K562 (cell line): ENCODE results near the gene PRDM11. TPM values are rescaled to one million over a fixed set of nuclear protein-coding genes. Genes with fewer than 3 reads are reported as not detected.
A peak's percentile ranks its signal among the peaks of the same experiment; 100 is the strongest.

Experiments
- ATAC-seq: fragments of 200-7000 bp; cut with Tn5 transposase; 3 replicates; pipeline ENCODE4 v1.9.1; 2020; ENCODE audit warnings: moderate library complexity
- BruUV-seq: library from RNA; stranded (reverse); fragments of 400-500 nt; replicated peaks from 2 replicates; lab custom pipeline; 2021; lab: Mats Ljungman, UMichigan
- CTCF ChIA-PET: fragments of 300-600 bp; formaldehyde crosslinking; extraction: SDS; loops from one replicate; lab custom pipeline; 2021; ENCODE audit warnings: low intra/inter-chr PET ratio; lab: Yijun Ruan, JAX
- POLR2A ChIA-PET: fragments of 300-600, 350-650 bp; sonication (Branson Sonifier 250); formaldehyde crosslinking; extraction: SDS; loops from one replicate; lab custom pipeline; 2021; ENCODE audit warnings: antibody characterized with exemption, inconsistent platforms; lab: Yijun Ruan, JAX
- DNase-seq, 4 experiments: peaks; one replicate each; pipeline versions ENCODE4 v3.0.0 to v3.0.0-alpha.2; 2011 to 2018; ENCODE audit warnings: low spot score in 3 of 4, mixed read lengths in 3 of 4; ENCODE audit errors: extremely low read depth in 1 of 4
- FAIRE-seq: peaks from 2 replicates; lab custom pipeline; 2011; peaks lifted over from hg19 to GRCh38; lab: Jason Lieb, UNC
- H2AFZ ChIP-seq: 2 replicates; pipeline ENCODE4 v1.6.0; 2011; ENCODE audit warnings: low read depth, low read length, control low read depth, inconsistent platforms
- H3K27ac ChIP-seq: fragments of 200-600 bp; 3 replicates; pipeline ENCODE4 v1.8.0; 2011; ENCODE audit warnings: low read depth, mild to moderate bottlenecking, control low read depth, inconsistent platforms, low read length, moderate library complexity, mixed read lengths; ENCODE audit errors: extremely low read depth
- H3K27me3 ChIP-seq, 2 experiments: fragments of 300-600 bp in 1 of 2; 2 replicates in 1 of 2; 3 replicates in 1 of 2; pipeline versions ENCODE4 v1.6.0 to v1.8.0; 2011; ENCODE audit warnings: inconsistent platforms in 2 of 2, low read length in 2 of 2, mild to moderate bottlenecking in 1 of 2, mixed read lengths in 1 of 2, moderate library complexity in 1 of 2; ENCODE audit not compliant: control insufficient read depth in 2 of 2, insufficient read depth in 2 of 2
- H3K36me3 ChIP-seq: fragments of 300-600 bp; 3 replicates; pipeline ENCODE4 v1.8.0; 2011; ENCODE audit warnings: mild to moderate bottlenecking, low read length, inconsistent platforms; ENCODE audit not compliant: control insufficient read depth, insufficient read depth
- H3K4me1 ChIP-seq, 2 experiments: fragments of 200-600 bp in 1 of 2; replicated peaks in 1 of 2; 2 replicates in 1 of 2; 3 replicates in 1 of 2; pipeline versions ENCODE4 v1.5.1 to v1.8.0; 2011; ENCODE audit warnings: inconsistent platforms in 2 of 2, low read length in 2 of 2, mild to moderate bottlenecking in 1 of 2, mixed read lengths in 1 of 2, moderate library complexity in 1 of 2; ENCODE audit not compliant: control insufficient read depth in 2 of 2, insufficient read depth in 2 of 2
- H3K4me2 ChIP-seq: 2 replicates; pipeline ENCODE4 v1.6.1; 2011; ENCODE audit warnings: low read length, control low read depth, inconsistent platforms, mixed read lengths; ENCODE audit not compliant: insufficient read depth
- H3K4me3 ChIP-seq: fragments of 200-600 bp; sonication (generic), shearing (Covaris generic); 2 replicates; pipeline ENCODE4 v1.5.1; 2016; ENCODE audit warnings: control low read depth, inconsistent platforms
- H3K79me2 ChIP-seq: fragments of 200-600 bp; 3 replicates; pipeline ENCODE4 v1.8.0; 2011; ENCODE audit warnings: low read length, inconsistent platforms; ENCODE audit not compliant: control insufficient read depth, insufficient read depth
- H3K9ac ChIP-seq, 2 experiments: 2 replicates each; pipeline versions ENCODE4 v1.6.0 to v1.6.1; 2011; ENCODE audit warnings: low read depth in 2 of 2, low read length in 2 of 2, control low read depth in 1 of 2, inconsistent platforms in 1 of 2, mild to moderate bottlenecking in 1 of 2, mixed read lengths in 1 of 2; ENCODE audit not compliant: insufficient read depth in 1 of 2
- H3K9me1 ChIP-seq: one replicate; pipeline ENCODE4 v1.6.0; 2011; ENCODE audit warnings: inconsistent platforms, mild to moderate bottlenecking, low read length, moderate library complexity; ENCODE audit not compliant: control insufficient read depth, insufficient read depth
- H3K9me3 ChIP-seq: replicated peaks from 2 replicates; pipeline ENCODE4 v1.5.1; 2011; ENCODE audit warnings: low read depth, low read length, inconsistent platforms; ENCODE audit not compliant: control insufficient read depth, insufficient read depth
- H4K20me1 ChIP-seq: replicated peaks from 2 replicates; pipeline ENCODE4 v1.6.1; 2011; ENCODE audit warnings: low read length, inconsistent platforms, mixed read lengths; ENCODE audit not compliant: control insufficient read depth, insufficient read depth
- FOXO4 ChIP-seq: fragments of 450-650 bp; formaldehyde crosslinking; IDR thresholded peaks from 2 replicates; pipeline ENCODE4 v1.4.0; 2020; ENCODE audit warnings: mild to moderate bottlenecking, moderate library complexity
- SIN3B ChIP-seq: fragments of 450-650 bp; IDR thresholded peaks from 2 replicates; pipeline ENCODE4 v1.6.1; 2017; ENCODE audit warnings: low read depth, mild to moderate bottlenecking, moderate library complexity
- THRAP3 ChIP-seq: fragments of 450-650 bp; IDR thresholded peaks from 2 replicates; pipeline ENCODE4 v1.6.1; 2016; ENCODE audit warnings: mild to moderate bottlenecking, inconsistent platforms, borderline replicate concordance
- WGBS: fragments of 100-300 bp; shearing (Covaris generic); methylation state at CpG from one replicate; pipeline ENCODE4 v1.1.6; 2016; ENCODE audit warnings: low coverage, mixed read lengths; ENCODE audit not compliant: insufficient coverage; ENCODE audit errors: missing lambda C conversion rate; 5-methylcytosine and 5-hydroxymethylcytosine counted together
- in situ Hi-C: fragments of 300-500 bp; cut with MboI; formaldehyde crosslinking; loops from 4 replicates; pipeline ENCODE4 v1.15.0; 2018; ENCODE audit warnings: inconsistent platforms, mixed read lengths
- intact Hi-C: fragments of 100-400 bp; cut with micrococcal nuclease; formaldehyde crosslinking; loops from 2 replicates; pipeline ENCODE4 v1.14.2; 2022
- polyA plus RNA-seq, 8 experiments: library from polyadenylated mRNA; depleted of rRNA in 4 of 8; stranded (reverse) in 5 of 8; unstranded in 3 of 8; fragments of >200 nt; fragmentation: Nextera tagmentation in 2 of 8; fragmentation: Illumina TruSeq in 1 of 8; extraction: Ambion mirVana in 2 of 8; extraction: Trizol in 1 of 8; gene quantifications; 2 replicates each; pipeline versions ENCODE4 v1.2.1 to v1.2.3, GENCODE V29; 2011 to 2014; ENCODE audit warnings: inconsistent platforms in 1 of 8, missing spikeins in 1 of 8
- total RNA-seq, 7 experiments: library from RNA; depleted of rRNA in 6 of 7; stranded (reverse); fragments of >200 nt in 6 of 7; fragmentation: Illumina TruSeq in 2 of 7; extraction: Trizol in 2 of 7; gene quantifications; 2 replicates each; pipeline versions ENCODE4 v1.2.1 to v1.2.3, GENCODE V29; 2011 to 2021; ENCODE audit warnings: low replicate concordance in 1 of 7

Gene PRDM11
- total and polyA plus RNA-seq, 9 of the 15 experiments (the other 6 are each of a cell fraction or from before 2014, with no cell fraction given): 0.01 to 1.1 (median 0.29) TPM

- TF ChIP-seq FOXO4 (CRISPR knock-in tag) (no peak), SIN3B (no peak), THRAP3 (no peak)
- ATAC-seq (peak; percentile 37; the same call in 1 of the 3 replicates), FAIRE-seq (no peak), DNase-seq (no peak)
- Histone ChIP-seq H3K4me3 (no peak overlapping the region), H3K9me1 (no peaks in the 10 kb centered on the region), H3K79me2 (no peaks in the 10 kb centered on the region), H3K27me3 (peaks cover 3 to 70% of the 10 kb centered on the region in 2 experiments; a peak in 3 of 5 replicates), H3K9me3 (no peaks in the 10 kb centered on the region), H3K36me3 (no peaks in the 10 kb centered on the region), H2AFZ (no peak overlapping the region), H3K9ac (peak overlapping the region in 1 of 2 experiments; percentile 52; a peak in 1 of 4 replicates), H3K27ac (no peak overlapping the region), H4K20me1 (no peaks in the 10 kb centered on the region), H3K4me1 (peaks cover 0 to 10% of the 10 kb centered on the region in 2 experiments; a peak in 2 of 5 replicates), H3K4me2 (no peak overlapping the region)
- intact Hi-C loops (no loop called here), in situ Hi-C loops (no loop called here)
- POLR2A ChIA-PET: interaction anchor here (0.7 to 2.0 kb wide), 3 partner anchors 9 to 200 kb away, joined by 3 to 4 read pairs (median 4); no protein-coding TSS in a partner anchor
- CTCF ChIA-PET: no interaction called here
- no TSS peak for BruUV-seq
- whole genome bisulfite sequencing: 2% methylated on average over 11 of the region's 11 CpGs
Measured at GRCh38 chr11:45155058-45155551, 8.7 kb downstream of the PRDM11 start.
